NK-92 treated with Interleukin-12 subunit alpha and Interleukin-12 subunit beta, amount 100 ng/mL, for 24 hours (cell line): ENCODE measurements around the gene KDM4F.

Experiments
- DNase-seq: peaks from one replicate; lab custom pipeline; 2025; lab: John Stamatoyannopoulos, UW

The KDM4F gene

GRCh38 chr11:95091663-95092180 is 42.5 kb downstream of the KDM4F start:
- DNase-seq: no peak

DNA sequence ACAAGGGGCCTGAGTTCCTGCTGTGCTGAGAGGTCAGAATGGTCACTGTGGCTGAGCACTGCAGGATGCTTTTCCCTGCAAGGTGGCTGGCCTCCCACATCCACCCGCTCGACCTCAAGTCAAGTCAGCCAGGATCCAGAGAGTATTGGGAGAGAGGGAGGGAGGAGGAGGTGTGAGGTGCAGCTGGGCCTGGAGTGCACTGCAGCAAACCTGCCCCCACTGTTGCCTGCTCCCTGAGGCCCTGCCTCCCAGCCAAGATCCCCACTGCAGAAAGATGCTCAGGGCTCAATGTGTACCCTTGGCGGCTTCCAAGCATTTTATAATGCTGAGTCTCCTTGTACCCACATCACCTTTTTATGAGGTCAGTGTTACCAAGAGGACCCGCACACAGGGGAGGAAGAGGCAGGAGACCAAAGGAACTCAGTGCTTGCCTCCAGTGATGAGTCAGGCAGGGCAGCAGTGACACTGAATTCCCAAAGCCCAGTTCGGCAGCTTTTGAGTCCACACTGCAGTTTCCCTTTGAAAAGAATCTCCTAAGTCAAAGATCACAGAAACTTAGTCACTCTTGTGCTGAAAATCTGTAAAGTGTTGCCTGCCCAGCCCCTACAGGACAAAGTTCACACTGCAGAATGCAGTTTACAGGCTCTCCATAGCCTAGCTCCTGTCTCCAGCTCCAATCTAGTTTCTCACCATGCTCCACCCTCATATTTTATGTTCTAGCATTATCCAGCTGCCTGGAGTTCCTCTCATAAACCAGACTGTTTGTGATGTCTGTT is 43.5 kb downstream of the KDM4F start:
- no peak for DNase-seq

GRCh38 chr11:95093548-95093947 is 44.3 kb downstream of the KDM4F start:
- no peak for DNase-seq

GRCh38 chr11:95095858-95096587 is 46.8 kb downstream of the KDM4F start:
- no peak for DNase-seq

- DNase-seq: no peak
These were observed 48.0 kb downstream of the KDM4F start for GRCh38 chr11:95097209-95097608.

- no peak for DNase-seq
These were observed 49.6 kb downstream of the KDM4F start for GRCh38 chr11:95098826-95099225.

GRCh38 chr11:95100191-95100648 is 51.0 kb downstream of the KDM4F start:
- no peak for DNase-seq
